ENCODE results near the gene GALNT7.

DNA sequence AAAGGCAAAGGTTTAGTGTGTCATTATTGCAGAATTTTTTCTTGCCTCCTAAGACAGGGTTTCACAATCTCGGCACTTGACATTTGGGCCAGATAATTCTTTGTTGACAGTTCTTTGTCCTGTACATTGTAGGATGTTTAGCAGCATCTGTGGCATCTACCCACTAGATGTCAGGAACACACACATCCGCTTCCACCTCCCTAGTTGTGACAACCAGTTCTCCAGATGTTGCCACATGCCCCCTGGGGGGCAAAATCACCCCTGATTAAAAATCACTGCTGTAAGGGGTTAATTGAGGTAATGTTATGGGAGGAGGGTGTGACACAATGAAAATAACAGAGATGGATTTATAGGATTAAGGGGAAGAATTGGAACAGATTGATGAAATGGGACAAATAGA is 90.3 kb downstream of the GALNT7 start:
- TF ChIP-seq POLR2AphosphoS5 (IDR thresholded peaks at IDR 0.05; ENCODE audit: low read depth, low read length) (no peak), TCF7L2 (IDR thresholded peaks at IDR 0.05; ENCODE audit: low read depth, low read length) (no peak)
- TF ChIP-seq, protein P1, sequence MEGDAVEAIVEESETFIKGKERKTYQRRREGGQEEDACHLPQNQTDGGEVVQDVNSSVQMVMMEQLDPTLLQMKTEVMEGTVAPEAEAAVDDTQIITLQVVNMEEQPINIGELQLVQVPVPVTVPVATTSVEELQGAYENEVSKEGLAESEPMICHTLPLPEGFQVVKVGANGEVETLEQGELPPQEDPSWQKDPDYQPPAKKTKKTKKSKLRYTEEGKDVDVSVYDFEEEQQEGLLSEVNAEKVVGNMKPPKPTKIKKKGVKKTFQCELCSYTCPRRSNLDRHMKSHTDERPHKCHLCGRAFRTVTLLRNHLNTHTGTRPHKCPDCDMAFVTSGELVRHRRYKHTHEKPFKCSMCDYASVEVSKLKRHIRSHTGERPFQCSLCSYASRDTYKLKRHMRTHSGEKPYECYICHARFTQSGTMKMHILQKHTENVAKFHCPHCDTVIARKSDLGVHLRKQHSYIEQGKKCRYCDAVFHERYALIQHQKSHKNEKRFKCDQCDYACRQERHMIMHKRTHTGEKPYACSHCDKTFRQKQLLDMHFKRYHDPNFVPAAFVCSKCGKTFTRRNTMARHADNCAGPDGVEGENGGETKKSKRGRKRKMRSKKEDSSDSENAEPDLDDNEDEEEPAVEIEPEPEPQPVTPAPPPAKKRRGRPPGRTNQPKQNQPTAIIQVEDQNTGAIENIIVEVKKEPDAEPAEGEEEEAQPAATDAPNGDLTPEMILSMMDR (IDR thresholded peaks at IDR 0.05) = no peak
- TF ChIP-seq, protein P2, sequence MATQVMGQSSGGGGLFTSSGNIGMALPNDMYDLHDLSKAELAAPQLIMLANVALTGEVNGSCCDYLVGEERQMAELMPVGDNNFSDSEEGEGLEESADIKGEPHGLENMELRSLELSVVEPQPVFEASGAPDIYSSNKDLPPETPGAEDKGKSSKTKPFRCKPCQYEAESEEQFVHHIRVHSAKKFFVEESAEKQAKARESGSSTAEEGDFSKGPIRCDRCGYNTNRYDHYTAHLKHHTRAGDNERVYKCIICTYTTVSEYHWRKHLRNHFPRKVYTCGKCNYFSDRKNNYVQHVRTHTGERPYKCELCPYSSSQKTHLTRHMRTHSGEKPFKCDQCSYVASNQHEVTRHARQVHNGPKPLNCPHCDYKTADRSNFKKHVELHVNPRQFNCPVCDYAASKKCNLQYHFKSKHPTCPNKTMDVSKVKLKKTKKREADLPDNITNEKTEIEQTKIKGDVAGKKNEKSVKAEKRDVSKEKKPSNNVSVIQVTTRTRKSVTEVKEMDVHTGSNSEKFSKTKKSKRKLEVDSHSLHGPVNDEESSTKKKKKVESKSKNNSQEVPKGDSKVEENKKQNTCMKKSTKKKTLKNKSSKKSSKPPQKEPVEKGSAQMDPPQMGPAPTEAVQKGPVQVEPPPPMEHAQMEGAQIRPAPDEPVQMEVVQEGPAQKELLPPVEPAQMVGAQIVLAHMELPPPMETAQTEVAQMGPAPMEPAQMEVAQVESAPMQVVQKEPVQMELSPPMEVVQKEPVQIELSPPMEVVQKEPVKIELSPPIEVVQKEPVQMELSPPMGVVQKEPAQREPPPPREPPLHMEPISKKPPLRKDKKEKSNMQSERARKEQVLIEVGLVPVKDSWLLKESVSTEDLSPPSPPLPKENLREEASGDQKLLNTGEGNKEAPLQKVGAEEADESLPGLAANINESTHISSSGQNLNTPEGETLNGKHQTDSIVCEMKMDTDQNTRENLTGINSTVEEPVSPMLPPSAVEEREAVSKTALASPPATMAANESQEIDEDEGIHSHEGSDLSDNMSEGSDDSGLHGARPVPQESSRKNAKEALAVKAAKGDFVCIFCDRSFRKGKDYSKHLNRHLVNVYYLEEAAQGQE (IDR thresholded peaks at IDR 0.05; ENCODE audit: insufficient read depth in 1 of 2, low read depth in 2 of 2, low read length in 1 of 2) = no peak
